ENCODE results near the gene BICRAL.

- TF ChIP-seq POLR2A (IDR thresholded peaks at IDR 0.05) (no peak), CTCF (IDR thresholded peaks at IDR 0.05) (no peak), POLR2AphosphoS5 (IDR thresholded peaks at IDR 0.05) (no peak)
These were observed 32.1 kb downstream of the BICRAL start for GRCh38 chr6:42813906-42814444.

Data from stomach (tissue), 4 donors.